ENCODE measurements around the gene MYOF. TPM values are rescaled to one million over a fixed set of nuclear protein-coding genes. Genes with fewer than 3 reads are reported as not detected.

The MYOF gene
- total RNA-seq = 2.5 TPM

GRCh38 chr10:93482145-93482834 is at the start of gene MYOF:
MYOF (minus strand) TSS chr10:93482334; CDS start chr10:93482194, 140 bp downstream.

GRCh38 chr10:93496322-93497041 is 14.3 kb upstream of the MYOF start, which contains the start of gene CEP55:
CEP55 (plus strand) TSS chr10:93496612; CDS start chr10:93500052, 3,440 bp downstream.

Small RNA genes lying within 50 kb of the gene (small RNA-seq; reads per million reads assigned to genes)
- not detected for gene RNA5SP323 (ENCODE audit: low replicate concordance)

Other genes starting within 250 kb of the MYOF start
- gene CEP55, start 14.3 kb upstream of the MYOF start, total RNA-seq = 4.1 TPM
- gene FFAR4, start 84.3 kb upstream of the MYOF start, total RNA-seq = not detected
- gene RBP4, start 118.9 kb upstream of the MYOF start, total RNA-seq = 5.6 TPM
- not detected for gene PDE6C, start 130.2 kb upstream of the MYOF start, total RNA-seq
- 61.0 TPM for gene FRA10AC1, start 220.3 kb upstream of the MYOF start, total RNA-seq